Activated naive CD4-positive, alpha-beta T cell treated with Interleukin-2 at 50 U/mL for 16 hours (primary cell): Measurements from ENCODE around the gene CHCHD1.
"Not testable (repeated sequence)": the region's sequence is repeated elsewhere in the genome, so short reads cannot be mapped to it uniquely, and the experiment has no call there.

Source experiments
- DNase-seq: peaks from one replicate; pipeline ENCODE4 v3.0.0-alpha.2; 2020

Gene CHCHD1

GRCh38 chr10:73781879-73782748 lies at the start of gene CHCHD1:
Gene CHCHD1 (plus strand): TSS chr10:73782048. CDS start chr10:73782076, 28 bp downstream.
- DNase-seq, result peak; percentile 94

DNA sequence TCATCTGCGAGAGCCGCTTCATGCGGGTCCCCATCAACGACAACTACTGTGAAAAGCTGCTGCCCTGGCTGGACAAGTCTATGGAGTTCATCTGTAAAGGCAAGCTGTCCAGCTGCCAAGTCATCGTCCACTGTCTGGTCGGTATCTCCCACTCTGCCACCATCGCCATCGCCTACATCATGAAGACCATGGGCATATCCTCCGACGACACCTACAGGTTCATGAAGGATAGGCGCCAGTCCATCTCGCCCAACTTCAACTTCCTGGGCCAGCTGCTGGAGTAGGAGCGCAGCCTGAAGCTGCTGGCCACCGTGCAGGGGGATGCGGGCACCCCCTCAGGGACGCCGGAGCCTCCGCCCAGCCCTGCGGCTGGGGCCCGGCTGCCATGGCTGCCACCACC lies 49.4 kb upstream of the CHCHD1 start:
- no peak for DNase-seq

GRCh38 chr10:73732931-73733623 lies 48.8 kb upstream of the CHCHD1 start:
- no peak for DNase-seq

GRCh38 chr10:73734028-73734720 lies 47.7 kb upstream of the CHCHD1 start:
- DNase-seq, result no peak

DNA sequence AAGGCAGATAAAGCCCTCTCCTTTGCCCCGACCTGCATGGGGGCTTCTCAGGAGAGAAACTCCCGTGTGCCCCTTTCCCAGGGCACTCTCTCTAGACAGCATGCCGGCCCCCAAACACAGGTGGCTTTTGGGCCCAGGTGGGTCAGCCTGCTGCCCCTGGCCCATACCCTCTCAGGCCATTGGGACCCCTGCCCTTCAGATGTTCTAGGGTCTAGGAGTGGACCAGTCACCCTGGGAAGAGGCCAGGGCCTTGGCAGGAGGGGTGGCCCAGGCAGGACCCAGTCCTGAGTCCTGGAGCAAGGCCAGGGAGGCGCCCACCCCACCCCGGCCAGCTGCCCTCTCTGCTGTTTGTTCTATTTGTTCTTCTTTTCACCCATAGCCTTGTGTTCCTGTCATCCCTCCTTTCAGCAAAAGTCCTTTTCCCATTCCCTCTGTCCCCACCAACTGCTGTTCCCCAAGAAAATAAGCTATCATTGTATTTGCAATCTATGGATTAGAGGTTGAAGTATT lies 47.0 kb upstream of the CHCHD1 start:
- no peak for DNase-seq

GRCh38 chr10:73740501-73741254 lies 41.2 kb upstream of the CHCHD1 start:
- DNase-seq, result not testable (repeated sequence)

DNA sequence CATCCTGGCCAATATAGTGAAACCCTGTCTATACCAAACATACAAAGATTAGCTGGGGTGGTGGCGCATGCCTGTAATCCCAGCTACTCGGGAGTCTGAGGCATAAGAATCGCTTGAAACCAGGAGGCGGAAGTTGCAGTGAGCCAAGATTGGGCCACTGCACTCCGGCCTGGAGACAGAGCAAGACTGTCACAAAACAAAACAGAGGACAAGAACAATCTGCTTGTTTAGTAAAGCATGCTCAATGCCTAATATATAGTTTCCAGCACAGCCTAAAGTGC lies 39.5 kb upstream of the CHCHD1 start:
- DNase-seq, result no peak

DNA sequence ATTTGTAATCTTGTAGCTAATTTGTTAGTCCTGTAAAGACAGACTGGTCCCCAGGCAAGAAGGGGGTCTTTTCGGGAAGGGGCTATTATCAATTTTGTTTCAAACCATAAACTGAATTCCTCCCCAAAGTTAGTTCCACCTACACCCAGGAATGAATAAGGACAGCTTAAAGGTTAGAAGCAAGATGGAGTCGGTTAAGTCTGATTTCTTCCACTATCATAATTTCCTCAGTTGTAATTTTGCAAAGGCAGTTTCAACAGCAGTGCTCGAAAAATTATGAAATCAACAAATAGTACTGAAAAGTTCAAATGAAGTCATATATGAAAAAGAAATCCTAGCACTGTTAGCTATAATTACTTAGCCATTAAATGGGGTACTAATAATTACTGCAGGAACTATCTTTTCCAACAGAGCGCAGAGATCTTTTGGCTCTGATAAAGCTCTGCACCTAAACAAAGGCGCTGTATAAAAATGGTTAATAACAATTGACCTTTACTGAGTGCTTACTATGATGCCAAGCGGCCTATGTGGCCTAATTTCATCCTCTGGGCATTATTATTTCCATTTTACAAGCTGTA lies 38.4 kb upstream of the CHCHD1 start:
- DNase-seq, result no peak

DNA sequence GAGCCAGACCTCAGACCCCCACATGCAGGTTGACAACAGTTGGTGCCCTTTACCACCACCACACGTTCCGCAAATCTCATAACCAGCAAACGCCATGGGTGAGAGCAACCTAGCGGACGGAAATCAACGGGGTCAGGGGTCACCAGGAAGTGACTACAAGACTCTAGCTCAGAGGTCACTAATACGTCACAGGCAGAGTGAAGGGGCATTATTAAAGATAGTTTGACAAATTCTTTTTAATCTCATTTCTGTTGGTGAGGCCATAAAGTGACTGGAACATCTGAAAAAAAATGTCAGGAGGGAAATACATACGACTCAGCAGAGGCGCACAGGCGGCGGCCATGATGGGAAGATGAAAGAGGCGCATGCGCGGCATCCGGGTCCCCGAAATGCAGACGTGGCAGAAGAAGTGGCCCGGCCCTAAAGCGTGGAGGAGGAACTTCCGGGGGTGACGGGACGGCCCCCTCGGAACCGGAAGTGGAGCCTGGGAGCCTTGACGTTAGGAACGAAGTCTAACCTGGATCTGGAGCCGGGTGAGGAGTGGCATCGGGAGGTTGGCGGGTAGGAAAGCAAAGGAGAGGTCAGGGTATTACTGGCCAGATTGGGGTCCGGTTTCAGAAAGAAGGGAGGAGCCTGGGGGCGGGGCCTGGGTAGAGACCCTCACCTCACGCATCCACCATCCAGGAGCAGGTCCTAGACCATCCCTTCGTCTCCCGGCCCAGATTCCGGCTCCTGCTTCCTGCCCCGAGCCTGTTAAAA lies 37.8 kb upstream of the CHCHD1 start, which contains the start of gene SEC24C:
TSS of gene SEC24C (plus strand) at position 468 of the 759 bp plus-strand sequence. CDS start 2,461 bp downstream, outside the sequence.
- DNase-seq, result peak; percentile 95

GRCh38 chr10:73744664-73744975 lies 37.2 kb upstream of the CHCHD1 start:
- peak; percentile 71 for DNase-seq

DNA sequence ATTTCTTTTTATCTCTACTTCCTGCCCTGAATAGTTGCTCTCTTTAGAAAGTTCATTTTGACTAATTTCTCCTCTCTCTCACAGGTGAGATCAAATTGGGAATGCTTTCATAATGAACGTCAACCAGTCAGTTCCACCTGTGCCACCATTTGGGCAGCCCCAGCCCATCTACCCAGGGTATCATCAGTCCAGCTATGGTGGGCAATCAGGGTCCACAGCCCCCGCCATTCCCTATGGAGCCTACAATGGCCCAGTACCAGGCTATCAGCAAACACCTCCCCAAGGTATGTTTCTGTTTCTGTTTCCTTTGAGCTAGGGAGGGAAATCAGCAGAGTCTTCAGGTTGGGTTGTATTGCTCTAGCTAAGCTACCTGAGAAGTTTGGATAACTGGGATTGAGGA lies 35.1 kb upstream of the CHCHD1 start:
- DNase-seq, result no peak

GRCh38 chr10:73750819-73751218 lies 31.0 kb upstream of the CHCHD1 start:
- DNase-seq, result no peak

GRCh38 chr10:73756183-73756582 lies 25.7 kb upstream of the CHCHD1 start:
- DNase-seq, result no peak

GRCh38 chr10:73758704-73759511 lies 22.9 kb upstream of the CHCHD1 start:
- DNase-seq, result no peak

DNA sequence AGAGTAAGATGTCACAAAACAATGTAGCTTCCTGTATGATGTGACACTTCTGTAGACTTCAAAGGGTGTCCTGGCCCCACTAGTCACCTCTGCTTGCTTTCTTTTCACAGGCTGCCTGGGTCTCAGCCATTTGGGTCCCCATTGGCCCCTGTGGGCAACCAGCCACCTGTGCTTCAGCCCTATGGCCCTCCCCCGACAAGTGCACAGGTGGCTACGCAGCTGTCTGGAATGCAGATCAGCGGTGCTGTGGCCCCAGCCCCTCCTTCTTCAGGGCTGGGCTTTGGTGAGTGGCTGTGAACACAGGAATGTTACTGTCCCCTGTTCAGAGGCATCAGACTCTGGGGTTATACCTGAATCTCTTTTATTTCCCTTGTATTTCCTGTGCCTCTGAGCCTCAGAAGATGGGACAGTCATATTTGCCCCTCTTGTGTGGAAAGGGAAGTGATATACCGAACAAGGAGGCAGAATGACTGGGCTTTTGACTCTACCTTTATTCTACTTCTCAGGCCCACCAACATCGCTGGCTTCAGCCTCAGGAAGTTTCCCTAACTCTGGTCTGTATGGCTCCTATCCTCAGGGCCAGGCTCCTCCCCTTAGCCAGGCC lies 22.2 kb upstream of the CHCHD1 start:
- peak; percentile 36 for DNase-seq

GRCh38 chr10:73761781-73762180 lies 20.1 kb upstream of the CHCHD1 start:
- no peak for DNase-seq

DNA sequence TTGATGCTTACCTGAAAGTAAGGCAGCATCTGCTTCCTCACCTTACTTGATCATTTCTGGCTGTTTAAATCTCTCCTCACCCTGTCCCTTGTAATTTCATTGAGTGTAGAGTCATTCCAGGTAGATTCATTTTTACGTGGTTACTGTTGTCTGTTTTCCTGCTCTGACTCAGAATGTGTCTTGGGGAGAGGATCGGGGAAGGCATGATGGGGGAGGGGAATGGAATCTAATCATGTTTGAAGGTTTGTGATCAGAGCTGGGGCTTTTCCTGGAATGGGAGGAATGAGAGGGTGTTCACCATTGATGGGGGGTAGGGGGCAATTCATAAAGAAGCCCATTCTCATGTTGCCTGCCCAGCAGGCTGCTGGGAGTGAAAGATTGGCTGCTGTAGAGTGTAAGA lies 18.9 kb upstream of the CHCHD1 start:
- DNase-seq, result no peak

DNA sequence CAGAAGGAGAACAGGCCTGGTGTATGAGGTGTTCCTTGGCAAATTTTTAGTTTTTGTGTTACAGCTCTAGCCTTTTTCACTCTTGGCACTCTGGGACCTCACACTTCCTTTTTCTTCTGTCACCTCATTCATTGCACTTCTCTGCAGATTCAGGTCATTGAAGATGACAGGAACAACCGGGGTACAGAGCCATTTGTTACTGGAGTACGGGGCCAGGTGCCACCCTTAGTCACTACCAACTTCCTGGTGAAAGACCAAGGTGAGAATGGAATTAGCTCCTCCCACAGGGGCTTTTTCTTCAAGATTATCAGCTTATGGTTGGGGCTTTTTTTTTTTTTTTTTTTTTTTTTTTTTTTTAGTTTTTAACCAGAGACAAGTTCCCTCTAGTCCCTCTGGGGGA lies 18.5 kb upstream of the CHCHD1 start:
- no peak for DNase-seq

DNA sequence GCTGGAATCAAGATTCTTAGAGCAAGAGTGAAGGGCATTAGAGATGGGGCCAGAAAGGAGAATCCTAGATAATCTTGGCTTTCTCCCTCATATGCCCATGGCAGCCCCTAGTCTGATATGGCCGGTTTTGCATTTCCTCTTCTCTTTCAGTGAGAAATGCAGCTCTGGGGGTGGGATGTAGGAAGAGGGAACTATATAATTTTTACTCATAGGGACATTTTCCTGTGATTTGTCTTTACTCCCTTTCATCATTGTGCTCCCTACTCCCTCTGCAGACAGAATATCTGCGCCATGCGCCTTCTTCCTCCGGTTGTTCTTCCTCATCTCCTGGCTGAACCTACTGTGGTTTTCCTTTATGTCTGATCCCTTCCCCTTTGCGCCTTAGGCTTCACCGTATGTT lies 16.8 kb upstream of the CHCHD1 start:
- no peak for DNase-seq

GRCh38 chr10:73768881-73769280 lies 13.0 kb upstream of the CHCHD1 start:
- peak; percentile 68 for DNase-seq
